Measurements from ENCODE around the gene TKTL1.
"Not testable (repeated sequence)": the region's sequence is repeated elsewhere in the genome, so short reads cannot be mapped to it uniquely, and the experiment has no call there.

Gene TKTL1

GRCh38 chrX:154296731-154297130 lies 1.1 kb downstream of the TKTL1 start:
- DNase-seq (ENCODE audit: low read depth) = no peak
- no peak for TF ChIP-seq CTCF (conservative IDR thresholded peaks at IDR 0.05; ENCODE audit: low read depth, low read length)
- no peak overlapping the region for H3K4me3 ChIP-seq (ENCODE audit: low read depth, low read length)

- no peak overlapping the region for H3K4me3 ChIP-seq (ENCODE audit: low read depth, low read length)
- TF ChIP-seq CTCF (conservative IDR thresholded peaks at IDR 0.05; ENCODE audit: low read depth, low read length) = no peak
- DNase-seq (ENCODE audit: low read depth) = no peak
Measured at GRCh38 chrX:154298312-154298711, 2.7 kb downstream of the TKTL1 start.

- DNase-seq (ENCODE audit: low read depth) = no peak
- no peak overlapping the region for H3K4me3 ChIP-seq (ENCODE audit: low read depth, low read length)
- TF ChIP-seq CTCF (conservative IDR thresholded peaks at IDR 0.05; ENCODE audit: low read depth, low read length) = no peak
Measured at GRCh38 chrX:154300816-154301215, 5.2 kb downstream of the TKTL1 start.

- DNase-seq (ENCODE audit: low read depth); H3K4me3 ChIP-seq (ENCODE audit: low read depth, low read length): not testable (repeated sequence)
Measured at GRCh38 chrX:154302998-154303397, 7.4 kb downstream of the TKTL1 start.

GRCh38 chrX:154303476-154303875 lies 7.9 kb downstream of the TKTL1 start:
- TF ChIP-seq CTCF (conservative IDR thresholded peaks at IDR 0.05; ENCODE audit: low read depth, low read length) = no peak
- no peak overlapping the region for H3K4me3 ChIP-seq (ENCODE audit: low read depth, low read length)
- DNase-seq (ENCODE audit: low read depth) = no peak

GRCh38 chrX:154304846-154305245 lies 9.3 kb downstream of the TKTL1 start:
- no peak for TF ChIP-seq CTCF (conservative IDR thresholded peaks at IDR 0.05; ENCODE audit: low read depth, low read length)
- H3K4me3 ChIP-seq (ENCODE audit: low read depth, low read length) = no peak overlapping the region
- DNase-seq (ENCODE audit: low read depth) = no peak

- DNase-seq (ENCODE audit: low read depth) = no peak
- H3K4me3 ChIP-seq (ENCODE audit: low read depth, low read length) = no peak overlapping the region
- no peak for TF ChIP-seq CTCF (conservative IDR thresholded peaks at IDR 0.05; ENCODE audit: low read depth, low read length)
Measured at GRCh38 chrX:154305541-154306205, 10.1 kb downstream of the TKTL1 start.

Measured in choroid plexus epithelial cell (primary cell).